Osteocyte (in vitro differentiated cells): ENCODE data around the gene SDHAF2. TPM values are rescaled to one million over a fixed set of nuclear protein-coding genes. Genes with fewer than 3 reads are reported as not detected.

Experiments
- DNase-seq: peaks from one replicate; pipeline ENCODE4 v3.0.0; 2021; ENCODE audit warnings: mixed read lengths; ENCODE audit not compliant: unreplicated experiment; ENCODE audit errors: extremely low spot score
- H3K27ac Mint-ChIP-seq: one replicate; pipeline ENCODE4 v1.8.0; 2021; ENCODE audit warnings: mild to moderate bottlenecking, mixed read lengths; ENCODE audit not compliant: unreplicated experiment
- H3K27me3 Mint-ChIP-seq: one replicate; pipeline ENCODE4 v1.8.0; 2021; ENCODE audit warnings: mixed read lengths; ENCODE audit not compliant: unreplicated experiment
- H3K36me3 Mint-ChIP-seq: one replicate; pipeline ENCODE4 v1.8.0; 2021; ENCODE audit warnings: mixed read lengths; ENCODE audit not compliant: unreplicated experiment
- H3K4me1 Mint-ChIP-seq: one replicate; pipeline ENCODE4 v1.8.0; 2021; ENCODE audit warnings: mixed read lengths; ENCODE audit not compliant: unreplicated experiment
- H3K4me3 Mint-ChIP-seq: one replicate; pipeline ENCODE4 v1.8.0; 2021; ENCODE audit warnings: mild to moderate bottlenecking, moderate library complexity, mixed read lengths; ENCODE audit not compliant: unreplicated experiment
- H3K9me3 Mint-ChIP-seq: one replicate; pipeline ENCODE4 v1.8.0; 2021; ENCODE audit warnings: mixed read lengths; ENCODE audit not compliant: unreplicated experiment
- CTCF ChIP-seq: fragments of 200-600 bp; sonication (generic); IDR thresholded peaks from 2 replicates; pipeline ENCODE4 v1.5.0; 2021; ENCODE audit warnings: antibody characterized with exemption, mild to moderate bottlenecking, moderate library complexity
- total RNA-seq: library from RNA; stranded (reverse); gene quantifications from 2 replicates; pipeline ENCODE4 v1.2.1, GENCODE V29; 2021

Gene SDHAF2
- total RNA-seq, 1 donor from 2014 or later = 35.7 TPM

GRCh38 chr11:61439615-61440014 is 9.7 kb downstream of the SDHAF2 start:
- no peak for TF ChIP-seq CTCF
- Mint-ChIP-seq H3K4me3 (no peak overlapping the region), H3K27me3 (no peaks in the 10 kb centered on the region), H3K27ac (no peak overlapping the region), H3K9me3 (no peaks in the 10 kb centered on the region), H3K36me3 (peaks cover 33% of the 10 kb centered on the region), H3K4me1 (peaks cover 7% of the 10 kb centered on the region)
- no peak for DNase-seq

- no peaks in the 10 kb centered on the region for H3K9me3 Mint-ChIP-seq
- no peak overlapping the region for H3K27ac Mint-ChIP-seq
- TF ChIP-seq CTCF = no peak
- no peak for DNase-seq
- no peaks in the 10 kb centered on the region for H3K27me3 Mint-ChIP-seq
- H3K36me3 Mint-ChIP-seq = peaks cover 39% of the 10 kb centered on the region
- peaks cover 12% of the 10 kb centered on the region for H3K4me1 Mint-ChIP-seq
- no peak overlapping the region for H3K4me3 Mint-ChIP-seq
These were observed 12.7 kb downstream of the SDHAF2 start for GRCh38 chr11:61442616-61443015.

GRCh38 chr11:61445516-61445915 is 15.6 kb downstream of the SDHAF2 start:
- Mint-ChIP-seq H3K4me3 (no peak overlapping the region), H3K36me3 (peaks cover 34% of the 10 kb centered on the region), H3K27me3 (no peaks in the 10 kb centered on the region), H3K27ac (peak overlapping the region; percentile 90), H3K4me1 (peaks cover 12% of the 10 kb centered on the region), H3K9me3 (no peaks in the 10 kb centered on the region)
- DNase-seq = no peak
- no peak for TF ChIP-seq CTCF

GRCh38 chr11:61446211-61446651 is 16.3 kb downstream of the SDHAF2 start:
- DNase-seq = peak; percentile 96
- peak overlapping the region; percentile 90 for H3K27ac Mint-ChIP-seq
- H3K4me3 Mint-ChIP-seq = no peak overlapping the region
- no peaks in the 10 kb centered on the region for H3K9me3 Mint-ChIP-seq
- H3K36me3 Mint-ChIP-seq = peaks cover 34% of the 10 kb centered on the region
- peak; percentile 98 for TF ChIP-seq CTCF
- H3K4me1 Mint-ChIP-seq = peaks cover 12% of the 10 kb centered on the region
- H3K27me3 Mint-ChIP-seq = no peaks in the 10 kb centered on the region

GRCh38 chr11:61447601-61448551 is 18.0 kb downstream of the SDHAF2 start:
- H3K27me3 Mint-ChIP-seq = no peaks in the 10 kb centered on the region
- no peaks in the 10 kb centered on the region for H3K9me3 Mint-ChIP-seq
- no peak for DNase-seq
- no peak for TF ChIP-seq CTCF
- H3K4me3 Mint-ChIP-seq = no peak overlapping the region
- peak overlapping the region; percentile 27 for H3K27ac Mint-ChIP-seq
- peaks cover 32% of the 10 kb centered on the region for H3K36me3 Mint-ChIP-seq
- peaks cover 12% of the 10 kb centered on the region for H3K4me1 Mint-ChIP-seq
